Stimulated activated CD8-positive, alpha-beta memory T cell treated with anti-CD3 and anti-CD28 coated beads, Interleukin-12 subunit alpha, Interleukin-12 subunit beta, amount 100 ng/mL, for 24 hours (primary cell): ENCODE measurements around the gene C16orf90.
"Not testable (repeated sequence)": the region's sequence is repeated elsewhere in the genome, so short reads cannot be mapped to it uniquely, and the experiment has no call there.

ENCODE experiments used
- DNase-seq: peaks from one replicate; pipeline ENCODE4 v3.0.0-alpha.2; 2020; ENCODE audit errors: extremely low read depth

Gene C16orf90

DNA sequence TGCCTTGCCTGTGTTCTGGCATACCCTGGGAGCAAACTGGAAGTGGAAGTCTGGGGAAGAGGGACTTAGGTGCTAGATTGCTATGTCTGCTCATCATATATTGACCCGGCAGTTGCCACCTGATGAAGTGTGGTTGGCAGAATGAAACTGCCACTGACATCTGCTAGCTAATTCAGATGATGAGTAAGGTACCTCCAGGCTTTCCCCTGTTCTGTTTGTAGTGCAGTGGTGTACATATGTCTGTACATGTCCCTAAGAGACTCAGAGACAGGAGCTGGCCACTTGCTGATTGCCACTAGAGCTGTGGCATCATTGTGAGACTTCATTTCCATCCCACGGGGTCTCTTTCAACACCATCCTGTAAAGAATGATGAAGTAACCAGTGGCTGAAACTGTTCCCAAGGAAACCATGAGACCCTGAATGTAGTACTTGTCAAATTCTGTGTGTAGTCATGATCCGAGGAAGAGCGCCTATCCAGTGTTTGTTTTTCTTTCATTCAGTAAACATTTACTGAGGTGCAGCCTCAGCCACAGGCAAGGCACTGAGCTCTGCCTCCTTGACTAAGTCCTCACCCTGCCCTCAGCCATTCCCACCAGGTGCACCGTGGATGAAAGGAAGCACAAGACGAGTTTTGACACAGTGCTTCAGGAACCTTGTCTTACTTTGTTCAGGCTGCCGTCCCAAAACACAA is 18.7 kb upstream of the C16orf90 start:
- no peak for DNase-seq

GRCh38 chr16:3511286-3512180 is 16.2 kb upstream of the C16orf90 start:
- DNase-seq = no peak

DNA sequence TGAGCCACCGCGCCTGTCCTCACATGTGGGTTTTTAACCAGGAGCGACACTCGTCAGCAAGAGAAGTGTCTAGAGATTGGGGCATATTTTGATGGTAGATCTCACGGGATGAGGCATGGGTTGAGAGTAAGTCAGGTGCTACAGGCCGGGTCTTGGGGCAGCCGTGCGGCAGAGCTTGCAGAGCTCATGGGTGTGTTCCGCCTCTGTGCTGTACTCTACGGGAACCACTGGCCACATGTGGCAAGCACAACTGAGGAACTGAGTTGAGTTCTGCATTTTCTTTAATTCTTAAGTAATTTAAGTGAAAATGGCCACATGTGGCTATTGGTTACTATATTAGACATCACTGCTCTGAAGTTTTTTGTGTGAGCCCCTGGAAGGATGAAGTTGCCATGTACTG is 15.1 kb upstream of the C16orf90 start:
- no peak for DNase-seq

GRCh38 chr16:3509470-3509928 is 14.2 kb upstream of the C16orf90 start:
- DNase-seq = no peak

GRCh38 chr16:3508736-3509135 is 13.4 kb upstream of the C16orf90 start:
- no peak for DNase-seq

GRCh38 chr16:3503523-3503922 is 8.2 kb upstream of the C16orf90 start:
- DNase-seq = no peak

DNA sequence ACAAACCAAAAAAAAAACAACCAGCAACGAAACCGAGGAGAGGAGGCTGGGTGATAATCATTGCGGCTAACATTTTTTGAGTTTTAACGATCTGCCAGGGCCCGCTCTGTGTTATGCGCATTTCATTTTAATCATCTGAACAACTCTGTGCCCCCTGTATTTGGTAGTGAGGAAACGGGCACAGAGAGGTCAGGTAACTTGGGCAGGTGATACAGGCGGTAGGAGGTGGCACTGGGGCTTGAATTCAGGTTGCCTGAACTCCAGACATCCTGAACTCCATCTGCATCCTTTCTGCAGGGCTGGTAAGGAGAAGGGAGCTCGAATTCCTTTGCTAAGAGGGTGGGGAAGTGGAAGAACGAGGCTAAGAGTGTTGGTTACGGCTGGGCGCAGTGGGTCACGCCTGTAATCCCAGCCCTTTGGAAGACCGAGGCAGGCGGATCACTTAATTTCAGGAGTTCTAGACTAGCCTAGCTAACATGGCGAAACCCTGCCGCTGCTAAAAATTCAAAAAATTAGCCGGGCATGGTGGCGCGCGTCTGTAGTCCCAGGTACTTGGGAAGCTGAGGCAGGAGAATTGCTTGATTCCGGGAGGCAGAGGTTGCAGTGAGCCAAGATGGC is 6.6 kb upstream of the C16orf90 start:
- DNase-seq = no peak

GRCh38 chr16:3501412-3501761 is 6.1 kb upstream of the C16orf90 start:
- not testable (repeated sequence) for DNase-seq

- no peak for DNase-seq
These were observed 3.7 kb upstream of the C16orf90 start for GRCh38 chr16:3498988-3499387.

DNA sequence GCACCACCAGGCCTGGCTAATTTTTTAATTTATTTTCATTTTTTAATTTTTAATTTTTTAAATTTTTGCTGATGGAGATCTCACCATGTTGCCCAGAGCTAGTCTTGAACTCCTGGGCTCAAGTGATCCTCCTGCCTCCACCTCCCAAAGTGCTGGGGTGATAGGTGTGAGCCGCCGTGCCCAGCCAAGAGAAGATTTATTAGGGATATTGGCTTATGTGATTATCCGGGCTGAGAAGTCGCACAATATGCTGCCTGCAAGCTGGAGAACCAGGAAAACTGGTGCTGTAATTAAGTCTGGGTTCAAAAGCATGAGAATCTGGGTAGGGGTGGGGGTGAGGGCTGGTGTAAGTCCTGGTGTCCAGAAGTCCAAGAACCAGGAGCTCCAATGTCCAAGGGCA is 2.5 kb upstream of the C16orf90 start:
- DNase-seq = no peak

DNA sequence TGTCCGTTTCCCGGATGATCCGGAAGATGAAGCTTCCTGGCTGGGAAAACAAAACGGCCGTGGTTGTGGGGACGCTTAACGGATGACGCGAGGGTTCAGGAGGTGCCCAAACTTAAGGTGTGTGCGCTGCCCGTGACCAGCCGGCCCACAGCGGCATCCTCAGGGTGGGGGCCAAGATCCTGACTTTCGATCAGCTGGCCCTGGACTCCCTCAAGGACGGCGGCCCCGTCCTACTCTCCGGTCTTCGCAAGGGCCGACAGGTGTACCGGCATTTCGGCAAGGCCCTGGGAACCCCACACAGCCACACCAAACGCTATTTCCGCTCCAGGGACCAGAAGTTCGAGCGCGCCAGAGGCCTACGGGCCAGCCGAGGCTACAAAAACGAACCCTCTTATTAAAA is 1.1 kb upstream of the C16orf90 start:
- DNase-seq = no peak

DNA sequence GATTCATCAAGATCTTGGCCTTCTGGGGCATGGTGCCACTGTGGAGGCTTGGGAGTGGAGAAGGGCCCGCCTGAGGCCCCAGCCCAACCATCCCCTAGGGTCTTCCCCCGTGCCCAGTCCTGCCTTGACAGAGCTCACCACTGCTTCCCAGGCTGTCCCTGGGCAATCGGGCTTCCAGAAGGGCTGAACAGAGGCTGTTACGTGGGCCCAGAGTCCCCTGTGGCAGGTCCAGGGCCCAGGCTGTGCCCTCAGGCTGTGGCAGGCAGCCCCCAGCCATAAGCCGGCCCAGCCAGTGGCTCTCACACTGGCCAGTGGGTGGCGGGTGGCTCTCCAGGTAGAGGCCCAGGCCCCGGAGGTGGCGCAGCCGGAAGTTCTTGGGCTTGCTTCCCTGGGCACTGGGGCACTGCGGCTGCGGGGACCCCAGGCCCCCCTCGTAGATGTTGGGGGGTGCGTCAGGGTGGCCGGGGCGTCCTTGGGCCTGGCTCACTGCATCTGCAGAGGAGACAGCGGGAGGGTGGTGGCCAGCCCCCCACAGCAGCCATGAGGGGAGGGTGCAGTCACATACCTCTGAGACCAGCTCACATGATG is 809 bp downstream of the C16orf90 start:
- no peak for DNase-seq

- no peak for DNase-seq
These were observed 2.9 kb downstream of the C16orf90 start for GRCh38 chr16:3492356-3492755.

GRCh38 chr16:3490911-3491629 is 4.2 kb downstream of the C16orf90 start:
- no peak for DNase-seq

DNA sequence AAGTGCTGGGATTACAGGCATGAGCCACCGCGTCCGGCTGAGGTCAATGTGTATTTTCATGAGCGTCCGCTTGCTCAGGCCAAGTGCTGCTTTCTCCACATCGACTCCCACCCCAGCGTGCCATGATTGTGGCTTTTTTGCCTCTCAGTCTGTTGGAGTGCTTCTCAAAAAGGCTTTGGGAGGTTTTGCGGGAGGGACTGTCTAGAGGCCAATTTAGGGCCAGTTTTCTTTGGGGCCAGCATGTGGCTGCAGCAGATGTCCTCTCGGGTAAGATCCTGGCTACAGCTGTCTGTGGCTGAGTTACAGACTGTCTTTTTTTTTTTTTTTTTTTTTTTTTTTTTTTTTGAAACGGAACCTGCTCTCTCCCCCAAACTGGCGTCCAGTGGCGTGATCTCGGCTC is 6.5 kb downstream of the C16orf90 start:
- DNase-seq = no peak

DNA sequence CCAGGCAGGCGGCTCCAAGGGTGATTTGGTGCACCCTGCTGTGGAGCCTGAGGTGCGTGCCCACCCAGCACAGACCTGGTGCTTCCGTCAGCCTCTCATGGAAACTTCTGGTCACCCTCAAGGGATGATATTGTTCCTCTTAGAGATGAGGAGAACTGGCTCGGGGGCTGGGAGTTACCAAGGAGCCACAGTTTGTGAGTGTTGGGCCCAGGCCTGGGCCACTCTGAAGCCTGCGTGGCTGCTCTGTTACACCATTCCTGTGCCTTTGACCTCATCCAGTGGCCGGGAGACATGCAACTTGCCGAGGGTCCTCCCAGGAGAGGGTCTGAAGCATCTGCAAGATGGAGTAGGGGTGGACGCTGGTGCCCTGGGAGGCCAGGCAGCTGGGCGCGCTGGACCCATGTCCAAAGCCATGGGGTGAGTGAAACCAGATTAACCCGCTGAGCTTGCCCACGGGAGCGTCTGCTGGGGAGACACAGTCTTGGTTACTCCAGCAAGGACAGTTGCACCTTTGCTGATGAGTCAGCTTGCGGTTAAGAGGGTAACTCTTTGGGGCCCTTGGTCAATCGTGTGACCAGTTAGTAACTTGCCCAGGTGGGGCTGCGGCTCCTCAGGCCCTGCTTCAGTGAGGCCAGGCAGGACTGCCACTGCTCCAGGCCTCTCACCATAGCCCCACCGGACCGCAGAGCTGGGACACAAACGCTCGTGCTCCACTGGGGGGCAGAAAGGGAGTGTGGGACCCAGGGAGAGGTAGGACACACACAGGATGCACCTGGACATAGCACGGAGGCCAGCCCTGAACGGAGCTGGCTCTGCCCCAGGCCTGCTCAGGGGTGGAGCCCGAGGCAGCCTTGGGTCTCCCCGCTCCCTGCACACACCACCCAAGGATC is 7.5 kb downstream of the C16orf90 start:
- no peak for DNase-seq

- DNase-seq = no peak
These were observed 8.6 kb downstream of the C16orf90 start for GRCh38 chr16:3486506-3487215.

DNA sequence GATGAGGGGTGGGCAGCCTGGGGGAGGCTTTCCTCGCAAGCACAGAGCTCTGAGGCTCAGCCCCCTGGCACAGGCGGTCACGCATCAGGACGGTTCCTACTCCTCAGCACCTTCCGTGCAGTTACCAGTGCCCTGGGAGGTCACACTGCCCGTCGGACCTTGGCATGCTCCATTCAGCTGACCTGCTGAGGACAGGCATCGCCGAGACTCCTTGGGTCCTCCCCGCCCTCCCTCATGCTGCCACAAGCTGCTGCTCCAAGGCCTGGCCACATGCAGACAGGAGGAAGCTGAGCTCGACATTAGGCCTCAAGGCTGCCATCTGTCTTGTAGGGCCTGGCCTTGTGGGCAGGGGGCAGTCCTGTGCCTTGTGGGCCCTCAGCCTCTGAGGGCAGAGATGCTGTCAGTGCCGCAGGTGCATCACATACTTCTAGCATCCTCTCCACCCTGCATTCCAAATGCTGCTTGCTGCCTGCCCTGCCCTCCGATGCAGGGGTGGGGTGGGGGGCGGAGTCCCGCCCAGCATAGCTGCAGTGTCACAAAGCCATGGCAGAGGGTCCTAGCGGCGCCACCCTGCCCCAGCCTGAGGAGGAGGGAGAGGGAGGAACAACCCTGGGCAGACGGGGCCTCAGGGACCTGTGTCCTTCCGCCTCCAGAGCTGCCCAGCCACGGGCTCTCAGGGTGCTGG is 9.3 kb downstream of the C16orf90 start:
- DNase-seq = no peak

DNA sequence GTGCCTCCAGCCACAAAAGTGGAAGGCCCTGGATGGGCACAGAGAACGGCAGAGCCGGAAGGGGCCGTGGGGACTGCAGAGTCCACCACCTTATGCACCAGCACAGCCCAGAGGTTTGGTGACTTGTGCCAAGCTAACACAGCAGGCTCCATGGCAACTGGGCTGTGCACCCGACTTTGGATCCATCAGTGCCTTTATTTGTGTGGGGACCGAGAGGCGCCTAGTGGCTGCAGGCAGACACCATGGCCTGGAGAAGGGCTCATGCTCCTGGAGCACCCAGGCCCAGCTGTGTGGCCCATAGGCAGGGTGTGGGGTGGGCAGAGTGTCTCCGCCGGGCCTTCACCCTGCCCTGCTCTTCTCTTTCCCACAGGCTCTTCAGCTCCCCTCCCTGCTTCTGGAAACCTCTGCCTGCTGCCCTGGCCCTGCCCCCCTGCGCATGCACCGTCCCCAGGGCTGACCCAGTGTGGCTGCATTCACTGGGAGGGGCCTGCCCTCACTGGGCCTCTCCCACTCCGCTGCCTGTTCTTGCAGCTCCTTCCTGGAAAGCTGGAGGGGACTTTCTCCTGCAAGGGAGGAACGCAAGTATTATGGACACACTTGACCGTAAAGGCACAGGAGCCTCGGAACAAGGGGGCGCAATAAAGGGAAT is 10.1 kb downstream of the C16orf90 start:
- no peak for DNase-seq
